Left renal cortex interstitium (tissue), 4 donors: ENCODE results near the gene SLK. TPM values are rescaled to one million over a fixed set of nuclear protein-coding genes. Genes with fewer than 3 reads are reported as not detected.

Source experiments
- polyA plus RNA-seq, 4 donors: library from polyadenylated mRNA; unstranded; fragments of 120-200 nt; gene quantifications; one replicate each; pipeline ENCODE4 v1.2.1, GENCODE V29; 2013; ENCODE audit not compliant: insufficient read length in 4 of 4

The SLK gene
- polyA plus RNA-seq, 4 donors = 56.6 to 69.0 (median 62.6) TPM

Other genes starting within 250 kb of the SLK start
- 10 to 100 TPM; 27.6 to 35.5 (median 29.4) TPM for gene SH3PXD2A, start 111.6 kb upstream of the SLK start, polyA plus RNA-seq
- 10 to 100 TPM; 23.1 to 27.5 (median 24.7) TPM for gene STN1, start 49.0 kb upstream of the SLK start, polyA plus RNA-seq
- gene COL17A1, start 118.7 kb downstream of the SLK start, polyA plus RNA-seq = under 1 TPM; 0.30 to 0.56 (median 0.34) TPM
- 10 to 100 TPM in 3 of 4 donors, 1 to 10 TPM in 1; 9.1 to 11.9 (median 10.9) TPM for gene SFR1, start 155.0 kb downstream of the SLK start, polyA plus RNA-seq